ENCODE results near the gene TBC1D22A. TPM values are rescaled to one million over a fixed set of nuclear protein-coding genes. Genes with fewer than 3 reads are reported as not detected.

The TBC1D22A gene
- total RNA-seq, 1 donor from 2014 or later = 24.2 TPM

GRCh38 chr22:47091246-47091651, 328.8 kb downstream of the TBC1D22A start:
- Histone ChIP-seq H3K4me1 (ENCODE audit: insufficient read depth, low read length) (peaks cover 27% of the 10 kb centered on the region), H3K9ac (ENCODE audit: low read length) (peak overlapping the region; percentile 70), H3K79me2 (ENCODE audit: insufficient read depth, low read length) (peaks cover 4% of the 10 kb centered on the region), H3K27ac (ENCODE audit: low read depth, low read length) (peak overlapping the region; percentile 14), H3K4me3 (ENCODE audit: insufficient read depth, low read depth, low read length) (peak overlapping the region; percentile 54), H3K4me2 (ENCODE audit: low read length) (peak overlapping the region; percentile 98), H3K9me3 (ENCODE audit: insufficient read depth, low read depth, low read length) (peaks cover 4% of the 10 kb centered on the region), H3K36me3 (ENCODE audit: insufficient read depth, low read length) (no peaks in the 10 kb centered on the region), H3K27me3 (ENCODE audit: insufficient read depth, low read length) (no peaks in the 10 kb centered on the region), H4K20me1 (ENCODE audit: insufficient read depth, low read length) (peaks cover 14% of the 10 kb centered on the region), H2AFZ (ENCODE audit: low read depth, low read length) (peak overlapping the region; percentile 77)
- Mint-ChIP-seq H3K9me3 (ENCODE audit: unreplicated experiment) (peaks cover 19% of the 10 kb centered on the region), H3K27ac (ENCODE audit: unreplicated experiment) (peak overlapping the region; percentile 90), H3K4me1 (ENCODE audit: low read depth, unreplicated experiment) (peaks cover 37% of the 10 kb centered on the region), H3K27me3 (ENCODE audit: low read depth, unreplicated experiment) (no peaks in the 10 kb centered on the region), H3K36me3 (ENCODE audit: low read depth, unreplicated experiment) (peaks cover 11% of the 10 kb centered on the region), H3K4me3 (ENCODE audit: unreplicated experiment) (peak overlapping the region; percentile 78)
- TF ChIP-seq EZH2 (IDR thresholded peaks at IDR 0.05; ENCODE audit: insufficient read depth, low read length) (no peak), CTCF (IDR thresholded peaks at IDR 0.05; ENCODE audit: insufficient read depth, low read depth, low read length) (no peak)
- no peak for FAIRE-seq
- no peak for DNase-seq (ENCODE audit: low read depth)

GRCh38 chr22:47091921-47092700, 329.7 kb downstream of the TBC1D22A start:
- no peak overlapping the region for H3K27ac ChIP-seq (ENCODE audit: low read depth, low read length)

More at GRCh38 chr22:47091921-47092700, 329.7 kb downstream of the TBC1D22A start:
- peaks cover 4% of the 10 kb centered on the region for H3K79me2 ChIP-seq (ENCODE audit: insufficient read depth, low read length)
- peaks cover 4% of the 10 kb centered on the region for H3K9me3 ChIP-seq (ENCODE audit: insufficient read depth, low read depth, low read length)
- H3K36me3 Mint-ChIP-seq (ENCODE audit: low read depth, unreplicated experiment) = peaks cover 11% of the 10 kb centered on the region
- DNase-seq (ENCODE audit: low read depth) (no peak), FAIRE-seq (no peak)
- H3K9me3 Mint-ChIP-seq (ENCODE audit: unreplicated experiment) = peaks cover 19% of the 10 kb centered on the region
- H3K27ac Mint-ChIP-seq (ENCODE audit: unreplicated experiment) = peak overlapping the region; percentile 54
- no peak overlapping the region for H3K4me3 ChIP-seq (ENCODE audit: insufficient read depth, low read depth, low read length)
- H3K9ac ChIP-seq (ENCODE audit: low read length) = no peak overlapping the region
- H4K20me1 ChIP-seq (ENCODE audit: insufficient read depth, low read length) = peaks cover 14% of the 10 kb centered on the region
- peaks cover 41% of the 10 kb centered on the region for H3K4me1 Mint-ChIP-seq (ENCODE audit: low read depth, unreplicated experiment)
- H3K27me3 Mint-ChIP-seq (ENCODE audit: low read depth, unreplicated experiment) = no peaks in the 10 kb centered on the region
- no peak for TF ChIP-seq EZH2 (IDR thresholded peaks at IDR 0.05; ENCODE audit: insufficient read depth, low read length)
- TF ChIP-seq CTCF (IDR thresholded peaks at IDR 0.05; ENCODE audit: insufficient read depth, low read depth, low read length) = no peak
- peak overlapping the region; percentile 28 for H3K4me3 Mint-ChIP-seq (ENCODE audit: unreplicated experiment)
- peak overlapping the region; percentile 98 for H3K4me2 ChIP-seq (ENCODE audit: low read length)
- no peak overlapping the region for H2AFZ ChIP-seq (ENCODE audit: low read depth, low read length)
- peaks cover 27% of the 10 kb centered on the region for H3K4me1 ChIP-seq (ENCODE audit: insufficient read depth, low read length)
- H3K27me3 ChIP-seq (ENCODE audit: insufficient read depth, low read length) = no peaks in the 10 kb centered on the region
- H3K36me3 ChIP-seq (ENCODE audit: insufficient read depth, low read length) = no peaks in the 10 kb centered on the region

All from astrocyte (in vitro differentiated cells and primary cell).